BE2C (cell line): ENCODE measurements around the gene IL36B. TPM values are rescaled to one million over a fixed set of nuclear protein-coding genes. Genes with fewer than 3 reads are reported as not detected.
"Not testable (repeated sequence)": the region's sequence is repeated elsewhere in the genome, so short reads cannot be mapped to it uniquely, and the experiment has no call there.

Experiments
- DNase-seq: peaks from one replicate; pipeline ENCODE4 v3.0.0-alpha.2; 2020
- H3K27me3 ChIP-seq: fragments of 250-450 bp; sonication (Bioruptor Pico); 2 replicates; pipeline ENCODE4 v1.5.1; 2020; ENCODE audit warnings: mild to moderate bottlenecking
- H3K36me3 ChIP-seq: fragments of 250-450 bp; sonication (Bioruptor Pico); 2 replicates; pipeline ENCODE4 v1.5.1; 2020; ENCODE audit warnings: mild to moderate bottlenecking
- H3K4me1 ChIP-seq: fragments of 250-450 bp; sonication (Bioruptor Pico); 2 replicates; pipeline ENCODE4 v1.5.1; 2020
- H3K4me3 ChIP-seq: 2 replicates; pipeline ENCODE4 v1.5.1; 2011; ENCODE audit warnings: low read depth, low read length
- H3K9me3 ChIP-seq: fragments of 250-450 bp; sonication (Bioruptor Pico); 2 replicates; pipeline ENCODE4 v1.5.1; 2020
- CTCF ChIP-seq: IDR thresholded peaks from 2 replicates; pipeline ENCODE4 v1.5.1; 2012; ENCODE audit warnings: mild to moderate bottlenecking, low read depth, low read length
- polyA plus RNA-seq: library from polyadenylated mRNA; unstranded; fragments of >200 nt; gene quantifications from one replicate; pipeline ENCODE4 v1.2.1, GENCODE V29; 2012; ENCODE audit warnings: low read depth, missing spikeins; ENCODE audit not compliant: insufficient read length, insufficient read depth

The IL36B gene
- not detected for polyA plus RNA-seq

GRCh38 chr2:113052396-113052917, at the start of gene IL36B:
Gene IL36B, minus strand, starts transcription at chr2:113052867.
- Histone ChIP-seq H3K27me3 (no peaks in the 10 kb centered on the region), H3K9me3 (no peaks in the 10 kb centered on the region), H3K4me1 (no peaks in the 10 kb centered on the region), H3K36me3 (no peaks in the 10 kb centered on the region), H3K4me3 (no peak within 1 kb of the TSS)
- no peak for DNase-seq
- no peak for TF ChIP-seq CTCF

GRCh38 chr2:113102133-113102532, 49.5 kb upstream of the IL36B start:
- DNase-seq, result no peak
- Histone ChIP-seq H3K4me3 (no peak overlapping the region), H3K27me3 (no peaks in the 10 kb centered on the region), H3K4me1 (no peaks in the 10 kb centered on the region), H3K36me3 (no peaks in the 10 kb centered on the region), H3K9me3 (no peaks in the 10 kb centered on the region)
- TF ChIP-seq CTCF, result no peak

- no peaks in the 10 kb centered on the region for H3K4me1 ChIP-seq
- no peak overlapping the region for H3K4me3 ChIP-seq
- H3K36me3 ChIP-seq, result no peaks in the 10 kb centered on the region
- TF ChIP-seq CTCF, result no peak
- no peaks in the 10 kb centered on the region for H3K9me3 ChIP-seq
- H3K27me3 ChIP-seq, result no peaks in the 10 kb centered on the region
- DNase-seq, result no peak
Measured at GRCh38 chr2:113098532-113098931, 45.9 kb upstream of the IL36B start.

GRCh38 chr2:113098041-113098440, 45.4 kb upstream of the IL36B start:
- H3K9me3 ChIP-seq, result no peaks in the 10 kb centered on the region
- H3K4me3 ChIP-seq, result no peak overlapping the region
- H3K4me1 ChIP-seq, result no peaks in the 10 kb centered on the region
- no peak for DNase-seq
- TF ChIP-seq CTCF, result no peak
- no peaks in the 10 kb centered on the region for H3K27me3 ChIP-seq
- H3K36me3 ChIP-seq, result no peaks in the 10 kb centered on the region

- H3K4me3 ChIP-seq, H3K27me3 ChIP-seq, DNase-seq, H3K36me3 ChIP-seq, H3K9me3 ChIP-seq, H3K4me1 ChIP-seq: not testable (repeated sequence)
Measured at GRCh38 chr2:113096842-113097618, 44.4 kb upstream of the IL36B start.

GRCh38 chr2:113096306-113096705, 43.6 kb upstream of the IL36B start:
- not testable (repeated sequence) for H3K27me3 ChIP-seq, DNase-seq, H3K36me3 ChIP-seq, H3K4me3 ChIP-seq, H3K9me3 ChIP-seq, H3K4me1 ChIP-seq

GRCh38 chr2:113093613-113093977, 40.9 kb upstream of the IL36B start:
- Histone ChIP-seq H3K9me3 (no peaks in the 10 kb centered on the region), H3K36me3 (no peaks in the 10 kb centered on the region), H3K27me3 (no peaks in the 10 kb centered on the region), H3K4me3 (no peak overlapping the region), H3K4me1 (no peaks in the 10 kb centered on the region)
- no peak for DNase-seq
- TF ChIP-seq CTCF, result no peak
